ENCODE data around the gene ARL10. TPM values are rescaled to one million over a fixed set of nuclear protein-coding genes. Genes with fewer than 3 reads are reported as not detected.

Gene ARL10
- total RNA-seq, 1 donor from 2014 or later: 6.0 TPM

GRCh38 chr5:176361437-176362232 is 3.7 kb upstream of the ARL10 start, which contains the start of gene KIAA1191:
KIAA1191 (minus strand) TSS chr5:176361764; CDS start chr5:176359508, 2,256 bp downstream.
- peak; percentile 85 to 92 for DNase-seq (ENCODE audit: low read depth in 2 of 2)

- no peak for DNase-seq (ENCODE audit: low read depth in 2 of 2)
These were observed 3.1 kb upstream of the ARL10 start for GRCh38 chr5:176362233-176362490.

- DNase-seq (ENCODE audit: low read depth in 2 of 2): no peak
These were observed 429 bp upstream of the ARL10 start for GRCh38 chr5:176364765-176365350.

GRCh38 chr5:176366232-176366894 is 1.1 kb downstream of the ARL10 start:
- no peak for DNase-seq (ENCODE audit: low read depth in 2 of 2)

GRCh38 chr5:176368726-176369125 is 3.4 kb downstream of the ARL10 start:
- DNase-seq (ENCODE audit: low read depth in 2 of 2): no peak

- DNase-seq (ENCODE audit: low read depth in 2 of 2): no peak
These were observed 4.8 kb downstream of the ARL10 start for GRCh38 chr5:176369934-176370711.

- no peak for DNase-seq (ENCODE audit: low read depth in 2 of 2)
These were observed 6.6 kb downstream of the ARL10 start for GRCh38 chr5:176371621-176372539.

GRCh38 chr5:176373100-176373818 is 8.0 kb downstream of the ARL10 start:
- DNase-seq (ENCODE audit: low read depth in 2 of 2): no peak

- DNase-seq (ENCODE audit: low read depth in 2 of 2): no peak
These were observed 14.6 kb downstream of the ARL10 start for GRCh38 chr5:176379881-176380280.

GRCh38 chr5:176381423-176381822 is 16.1 kb downstream of the ARL10 start:
- DNase-seq (ENCODE audit: low read depth in 2 of 2): no peak

GRCh38 chr5:176381979-176382378 is 16.7 kb downstream of the ARL10 start:
- no peak for DNase-seq (ENCODE audit: low read depth in 2 of 2)

- DNase-seq (ENCODE audit: low read depth in 2 of 2): no peak
These were observed 17.4 kb downstream of the ARL10 start for GRCh38 chr5:176382721-176383120.

- DNase-seq (ENCODE audit: low read depth in 2 of 2): no peak
These were observed 18.1 kb downstream of the ARL10 start for GRCh38 chr5:176383248-176383905.

GRCh38 chr5:176383961-176384360 is 18.7 kb downstream of the ARL10 start:
- no peak for DNase-seq (ENCODE audit: low read depth in 2 of 2)

- DNase-seq (ENCODE audit: low read depth in 2 of 2): no peak
These were observed 19.2 kb downstream of the ARL10 start for GRCh38 chr5:176384366-176384930.

GRCh38 chr5:176384991-176385390 is 19.7 kb downstream of the ARL10 start:
- no peak for DNase-seq (ENCODE audit: low read depth in 2 of 2)

GRCh38 chr5:176386491-176386890 is 21.2 kb downstream of the ARL10 start:
- no peak for DNase-seq (ENCODE audit: low read depth in 2 of 2)

- DNase-seq (ENCODE audit: low read depth in 2 of 2): no peak
These were observed 22.2 kb downstream of the ARL10 start for GRCh38 chr5:176387384-176387925.

- peak in 1 of 2 donors; percentile 39 for DNase-seq (ENCODE audit: low read depth in 2 of 2)
These were observed 22.7 kb downstream of the ARL10 start for GRCh38 chr5:176388003-176388443.

Measured in dermis microvascular lymphatic vessel endothelial cell (primary cell).